GM21447 (cell line): ENCODE measurements around the gene TNP2.
"Not testable (repeated sequence)": the region's sequence is repeated elsewhere in the genome, so short reads cannot be mapped to it uniquely, and the experiment has no call there.

ENCODE experiments used
- ATAC-seq: cut with Tn5 transposase; IDR thresholded peaks from one replicate; pipeline ENCODE4 v1.9.1; 2021; ENCODE audit not compliant: unreplicated experiment

The TNP2 gene

DNA sequence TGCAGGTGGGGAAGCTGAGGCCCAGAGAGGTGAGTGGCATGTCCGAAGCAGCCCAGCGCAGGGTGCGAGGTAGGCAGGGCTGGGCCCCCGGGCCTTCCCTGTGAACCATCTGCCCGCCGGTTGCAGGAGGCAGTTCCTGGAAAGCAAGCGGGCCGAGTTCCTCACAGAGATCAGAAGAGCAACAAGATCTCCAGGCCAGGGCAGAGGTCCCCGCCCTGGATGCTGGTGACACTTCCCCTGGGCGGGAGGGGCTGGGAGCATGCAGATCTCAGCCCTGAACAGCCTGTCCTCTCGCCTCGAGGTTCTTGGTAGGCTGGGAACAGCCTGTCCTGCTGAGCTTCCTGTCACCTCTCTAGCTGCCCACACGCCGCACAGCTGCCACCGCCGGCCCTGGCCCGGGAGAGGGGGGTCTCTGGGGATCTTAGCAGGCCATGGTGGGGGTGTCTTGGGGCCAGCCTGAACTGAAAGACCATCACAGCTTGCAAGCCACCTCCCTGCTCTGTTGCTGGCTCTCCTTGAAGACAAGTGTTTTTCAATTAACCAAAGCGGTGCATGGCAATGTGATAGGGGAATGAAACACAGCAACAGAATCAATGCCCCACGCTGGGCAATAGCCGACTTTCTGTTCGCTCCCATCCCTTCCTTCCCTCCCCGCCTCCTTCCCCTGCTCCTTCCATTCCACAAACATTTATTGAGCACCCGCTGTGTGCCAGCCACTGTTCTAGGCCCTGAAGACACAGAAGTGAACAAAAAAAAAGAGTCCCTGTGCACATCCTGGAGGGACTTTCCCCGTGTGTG is 44.8 kb downstream of the TNP2 start:
- ATAC-seq, result peak; percentile 50

DNA sequence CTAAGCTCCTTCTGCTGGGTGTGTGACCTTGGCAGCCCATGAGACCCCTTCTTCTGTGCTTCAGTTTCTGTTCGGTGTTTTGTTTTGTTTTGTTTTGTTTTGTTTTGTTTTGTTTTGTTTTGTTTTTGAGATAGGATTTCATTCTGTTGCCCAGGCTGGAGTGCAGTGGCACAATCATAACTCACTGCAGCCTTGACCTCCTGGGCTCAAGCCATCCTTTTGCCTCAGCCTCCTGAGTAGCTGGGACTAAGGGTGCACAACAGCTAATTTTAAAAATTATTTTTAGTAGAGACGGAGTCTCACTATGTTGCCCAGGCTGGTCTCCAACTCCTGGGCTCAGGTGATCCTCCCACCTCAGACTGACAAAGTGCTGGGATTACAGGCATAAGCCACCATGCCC is 48.6 kb downstream of the TNP2 start:
- ATAC-seq, result not testable (repeated sequence)

GRCh38 chr16:11219178-11219577 is 49.9 kb downstream of the TNP2 start:
- no peak for ATAC-seq

- no peak for ATAC-seq
Measured at GRCh38 chr16:11218604-11218962, 50.5 kb downstream of the TNP2 start.
